HG03095 (cell line): ENCODE results near the gene NIT2.
A peak's percentile ranks its signal among the peaks of the same experiment; 100 is the strongest.

Source experiments
- ATAC-seq: cut with Tn5 transposase; IDR thresholded peaks from one replicate; pipeline ENCODE4 v1.9.1; 2021; ENCODE audit warnings: moderate library complexity; ENCODE audit not compliant: unreplicated experiment

The NIT2 gene

GRCh38 chr3:100395679-100396431 lies 61.3 kb downstream of the NIT2 start:
- no peak for ATAC-seq

- ATAC-seq: no peak
These were observed 62.4 kb downstream of the NIT2 start for GRCh38 chr3:100396967-100397366.

DNA sequence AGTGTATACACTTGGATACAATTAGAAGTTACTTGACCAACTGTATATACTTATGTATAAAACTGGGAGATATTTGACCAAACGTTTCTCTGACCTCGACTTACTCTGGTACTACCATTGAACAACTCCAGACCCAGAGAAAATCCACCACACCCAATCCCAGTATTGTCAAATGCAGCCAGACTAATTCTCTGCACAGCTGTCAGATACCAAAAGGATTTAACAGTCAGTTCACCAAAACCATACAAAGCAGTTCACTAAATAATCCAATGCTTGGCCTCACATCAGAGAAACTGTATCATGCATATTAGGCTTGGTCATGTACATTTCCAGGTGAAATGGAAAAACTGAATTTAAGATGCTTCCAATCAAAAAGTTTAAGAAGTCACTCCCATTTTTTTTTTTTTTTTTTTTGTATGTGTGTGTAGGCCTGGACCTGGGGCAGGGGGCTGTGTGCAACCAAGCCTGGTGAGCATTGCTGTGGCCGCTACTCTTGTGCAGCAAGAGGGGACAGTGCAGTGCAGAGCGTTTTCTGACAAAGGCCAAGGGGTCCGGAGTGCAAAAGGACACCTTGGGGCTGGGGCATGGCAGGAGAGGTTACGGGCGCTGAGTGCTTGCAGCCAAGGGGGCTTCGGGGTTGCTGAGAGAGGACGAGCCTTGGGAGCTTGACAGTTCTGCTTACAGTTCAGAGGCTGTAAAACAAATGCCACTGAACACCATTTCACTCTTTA lies 64.9 kb downstream of the NIT2 start:
- ATAC-seq: no peak

GRCh38 chr3:100400419-100400779 lies 65.8 kb downstream of the NIT2 start:
- peak; percentile 4 for ATAC-seq

GRCh38 chr3:100400780-100401673 lies 66.5 kb downstream of the NIT2 start, which contains the start of the genes LNP1 and TOMM70:
Gene LNP1, plus strand, starts transcription at chr3:100401539. Its CDS starts 28,191 bp downstream, at chr3:100429730.
Gene TOMM70, minus strand, starts transcription at chr3:100401089. Its CDS starts 140 bp downstream, at chr3:100400949.
- ATAC-seq: peak; percentile 88

DNA sequence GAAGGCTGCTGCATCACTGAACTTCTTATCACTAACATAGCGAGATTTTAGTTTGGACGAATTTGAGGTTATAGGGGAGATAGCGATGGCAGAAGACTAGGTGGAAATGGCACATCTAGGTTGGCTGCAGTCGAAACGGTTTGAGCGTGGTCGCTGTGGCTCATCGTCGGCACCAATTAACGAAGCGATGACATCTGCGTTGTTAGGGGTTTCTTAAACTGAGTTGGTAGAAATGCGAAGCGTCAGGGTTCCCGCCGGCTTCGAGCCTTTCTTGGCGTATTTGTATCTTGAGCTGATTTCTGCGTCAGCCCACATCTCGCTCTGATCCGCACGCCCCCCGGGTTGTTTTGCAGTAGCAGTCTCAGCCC lies 67.1 kb downstream of the NIT2 start:
- ATAC-seq: peak; percentile 9

DNA sequence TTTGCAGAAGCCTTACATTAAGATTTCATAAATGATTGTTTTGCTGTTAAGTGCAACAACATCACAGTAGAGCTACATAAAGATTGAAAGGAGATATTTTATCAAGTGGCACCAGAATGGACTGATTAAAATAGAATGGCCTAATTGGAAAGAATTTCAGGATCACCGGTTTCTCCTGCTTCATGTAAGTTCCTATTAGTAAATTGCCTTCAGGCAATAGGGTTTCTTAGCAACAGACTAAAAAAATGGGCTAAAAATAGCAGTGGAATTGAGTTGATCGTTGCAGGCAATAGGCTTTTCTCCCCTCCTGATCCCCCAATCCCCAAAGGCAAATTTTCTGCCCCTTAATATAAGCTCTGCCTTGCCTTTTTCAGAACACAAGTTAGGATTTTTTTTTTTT lies 67.7 kb downstream of the NIT2 start:
- no peak for ATAC-seq

GRCh38 chr3:100402891-100403290 lies 68.3 kb downstream of the NIT2 start:
- no peak for ATAC-seq

GRCh38 chr3:100403362-100404249 lies 69.0 kb downstream of the NIT2 start:
- no peak for ATAC-seq

GRCh38 chr3:100404250-100404548 lies 69.6 kb downstream of the NIT2 start:
- ATAC-seq: no peak

DNA sequence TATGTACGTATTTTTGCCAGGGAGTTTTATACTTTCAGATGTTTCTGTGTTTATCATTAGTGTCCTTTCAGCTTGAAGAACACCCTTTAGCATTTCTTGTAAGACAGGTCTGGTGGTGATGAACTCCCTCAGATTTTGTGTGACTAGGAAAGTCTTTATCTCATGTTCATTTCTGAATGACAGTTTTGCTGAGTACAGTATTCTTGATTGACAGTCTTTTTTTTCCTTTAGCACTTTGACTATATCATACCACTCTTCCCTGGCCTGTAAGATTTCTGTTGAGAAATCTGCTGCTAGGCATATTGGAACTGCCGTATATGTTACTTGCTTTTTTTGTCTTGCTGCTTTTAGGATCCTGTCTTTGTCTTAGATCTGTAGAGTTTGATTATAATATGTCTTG lies 72.6 kb downstream of the NIT2 start:
- ATAC-seq: no peak

DNA sequence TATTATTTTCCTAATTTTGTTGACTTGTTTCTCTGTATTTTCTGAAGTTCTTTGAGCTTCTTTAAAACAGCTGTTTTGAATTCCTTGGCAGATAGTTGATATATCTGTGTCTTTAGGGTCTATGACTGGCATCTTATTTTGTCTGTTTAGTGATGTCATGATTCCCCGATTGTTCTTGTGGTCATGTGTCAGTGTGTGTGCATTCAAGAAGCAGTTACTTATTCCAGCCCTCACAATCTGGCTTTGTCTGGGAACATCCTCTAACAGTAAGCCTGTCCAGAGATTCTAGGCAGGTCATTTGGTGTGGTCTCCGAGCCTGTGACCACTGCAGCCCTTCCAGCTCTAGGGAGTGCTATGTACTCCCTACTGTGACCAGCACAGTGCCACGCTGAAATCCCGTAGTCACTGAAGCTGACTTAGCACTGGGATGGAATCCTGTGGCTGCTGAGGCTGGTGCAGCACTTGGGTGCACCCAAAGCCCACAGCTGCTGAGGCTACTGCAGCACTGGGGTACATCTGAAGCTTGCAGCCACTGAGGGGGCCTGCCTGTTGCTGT lies 73.5 kb downstream of the NIT2 start:
- ATAC-seq: no peak
